Small intestine (tissue), 7 donors: ENCODE measurements around the gene HDAC4. TPM values are rescaled to one million over a fixed set of nuclear protein-coding genes. Genes with fewer than 3 reads are reported as not detected.

ENCODE experiments used
- DNase-seq, 2 donors: peaks; one replicate each; pipeline versions ENCODE4 v3.0.0 to v3.0.0-alpha.2; 2013
- FAIRE-seq: peaks from 2 replicates; lab custom pipeline; 2012; peaks lifted over from hg19 to GRCh38; lab: Jason Lieb, UNC
- H3K27ac ChIP-seq, 3 donors: one replicate each; pipeline ENCODE4 v1.5.1; 2013; ENCODE audit warnings: low read length in 2 of 3, mild to moderate bottlenecking in 2 of 3, control low read depth in 1 of 3, inconsistent platforms in 1 of 3, low read depth in 1 of 3, moderate library complexity in 1 of 3
- H3K27me3 ChIP-seq, 3 donors: one replicate each; pipeline ENCODE4 v1.6.1; 2013; ENCODE audit warnings: low read length in 3 of 3, inconsistent platforms in 1 of 3; ENCODE audit not compliant: control insufficient read depth in 3 of 3, insufficient read depth in 3 of 3
- H3K36me3 ChIP-seq, 3 donors: one replicate each; pipeline ENCODE4 v1.6.1; 2013; ENCODE audit warnings: low read length in 3 of 3, inconsistent platforms in 1 of 3, low read depth in 1 of 3, mild to moderate bottlenecking in 1 of 3, moderate library complexity in 1 of 3; ENCODE audit not compliant: control insufficient read depth in 3 of 3, insufficient read depth in 2 of 3
- H3K4me1 ChIP-seq, 3 donors: one replicate each; pipeline ENCODE4 v1.6.1; 2013; ENCODE audit warnings: low read length in 2 of 3, inconsistent platforms in 1 of 3, low read depth in 1 of 3, mild to moderate bottlenecking in 1 of 3, moderate library complexity in 1 of 3; ENCODE audit not compliant: control insufficient read depth in 3 of 3, insufficient read depth in 2 of 3
- H3K4me3 ChIP-seq, 3 donors: one replicate each; pipeline ENCODE4 v1.5.1; 2013; ENCODE audit warnings: low read length in 3 of 3, control low read depth in 1 of 3, inconsistent platforms in 1 of 3, low read depth in 1 of 3, mild to moderate bottlenecking in 1 of 3, moderate library complexity in 1 of 3
- H3K9me3 ChIP-seq, 2 donors: one replicate each; pipeline ENCODE4 v1.6.1; 2013; ENCODE audit warnings: low read depth in 1 of 2, low read length in 1 of 2; ENCODE audit not compliant: control insufficient read depth in 2 of 2, insufficient read depth in 1 of 2
- WGBS, 3 donors: extraction: QIAGEN DNeasy Blood & Tissue Kit; methylation state at CpG; one replicate each; pipeline ENCODE4 v1.1.7; 2013; 5-methylcytosine and 5-hydroxymethylcytosine counted together
- polyA plus RNA-seq, 4 donors: library from polyadenylated mRNA; stranded (reverse) in 3 of 4; unstranded in 1 of 4; fragments of 200-250 nt in 3 of 4; fragments of 120-200 nt in 1 of 4; gene quantifications; one replicate each; pipeline versions ENCODE4 v1.2.1 to v1.2.3, GENCODE V29; 2013
- donor health status: healthy with polysubstance abuse.
- donor health status: control.
- donor health status: control.
- donor health status: Bipolar disorder and iron deficiency.
- donor health status: healthy.

The HDAC4 gene
- polyA plus RNA-seq, 4 donors: 3.1 to 11.3 (median 5.9) TPM

DNA sequence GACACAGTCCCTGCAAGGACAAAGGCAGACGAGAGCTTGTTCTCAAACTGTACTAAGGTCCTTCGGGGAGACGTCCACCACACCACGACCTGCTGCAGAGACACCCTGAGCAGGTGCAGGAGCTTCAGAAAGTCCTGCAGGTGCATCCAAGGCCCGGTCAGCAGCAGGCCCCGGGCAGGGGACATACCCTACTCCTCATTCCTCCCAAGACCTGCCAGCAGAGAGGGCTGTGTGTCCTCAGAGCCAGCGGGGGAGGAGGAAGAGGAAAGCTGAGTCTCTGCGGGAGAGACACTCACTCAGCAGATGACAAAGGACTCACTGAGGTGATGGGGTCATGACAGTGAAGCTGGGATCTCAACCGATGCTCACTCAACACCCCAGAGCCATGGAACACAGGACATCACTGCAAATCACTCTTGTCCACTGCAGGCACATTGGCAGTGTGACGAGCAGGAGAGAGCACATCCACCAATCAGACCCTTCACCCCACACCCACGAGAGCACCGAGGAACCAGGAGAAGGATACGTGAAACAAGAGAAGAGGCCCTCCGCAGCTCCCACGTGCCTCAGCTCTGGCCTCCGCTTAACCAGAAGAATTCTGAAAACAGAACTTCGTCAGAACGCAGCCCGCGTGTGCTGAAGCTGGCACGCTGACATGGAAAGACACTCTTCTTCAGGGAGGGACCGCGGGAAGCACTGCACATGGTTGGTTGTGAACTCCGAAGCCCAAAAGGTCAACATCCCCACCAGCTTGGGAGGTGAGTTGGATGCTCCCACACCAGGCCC lies 9.3 kb downstream of the HDAC4 start:
- 86 to 91% (median 90%) methylated on average over 24 of the region's 24 CpGs for WGBS, 3 donors
- Histone ChIP-seq H3K27ac (no peak overlapping the region), H3K4me3 (no peak overlapping the region), H3K9me3 (no peaks in the 10 kb centered on the region), H3K4me1 (peaks cover 0 to 10% (median 0%) of the 10 kb centered on the region in 3 donors), H3K36me3 (peaks cover 0 to 35% (median 2%) of the 10 kb centered on the region in 3 donors), H3K27me3 (no peaks in the 10 kb centered on the region)
- DNase-seq: no peak
- FAIRE-seq: no peak

- H3K27me3 ChIP-seq: no peaks in the 10 kb centered on the region
- DNase-seq (no peak), FAIRE-seq (no peak)
- no peaks in the 10 kb centered on the region for H3K9me3 ChIP-seq
- 93 to 96% (median 94%) methylated on average over 26 of the region's 26 CpGs for WGBS, 3 donors
- no peak overlapping the region for H3K4me3 ChIP-seq
- H3K27ac ChIP-seq: no peak overlapping the region
- H3K4me1 ChIP-seq: peaks cover 0 to 10% (median 0%) of the 10 kb centered on the region in 3 donors
- H3K36me3 ChIP-seq: peaks cover 0 to 37% (median under 1%) of the 10 kb centered on the region in 3 donors
These were observed 10.1 kb downstream of the HDAC4 start for GRCh38 chr2:239390546-239391285.

GRCh38 chr2:239389414-239390329 lies 11.1 kb downstream of the HDAC4 start:
- 96 to 98% (median 97%) methylated on average over 23 of the region's 23 CpGs for WGBS, 3 donors
- Histone ChIP-seq H3K4me3 (no peak overlapping the region), H3K27me3 (no peaks in the 10 kb centered on the region), H3K36me3 (peaks cover 0 to 34% (median 0%) of the 10 kb centered on the region in 3 donors), H3K9me3 (no peaks in the 10 kb centered on the region), H3K4me1 (peaks cover 0 to 10% (median 0%) of the 10 kb centered on the region in 3 donors), H3K27ac (no peak overlapping the region)
- DNase-seq (no peak), FAIRE-seq (no peak)

GRCh38 chr2:239388236-239389151 lies 12.3 kb downstream of the HDAC4 start:
- DNase-seq (no peak), FAIRE-seq (no peak)
- H3K27me3 ChIP-seq: no peaks in the 10 kb centered on the region
- WGBS, 3 donors: 93 to 96% (median 94%) methylated on average over 15 to 20 of the region's 20 CpGs
- no peak overlapping the region for H3K4me3 ChIP-seq
- H3K36me3 ChIP-seq: peaks cover 0 to 35% (median 0%) of the 10 kb centered on the region in 3 donors
- H3K27ac ChIP-seq: no peak overlapping the region
- H3K9me3 ChIP-seq: no peaks in the 10 kb centered on the region
- peaks cover 0 to 5% (median 0%) of the 10 kb centered on the region in 3 donors for H3K4me1 ChIP-seq

DNA sequence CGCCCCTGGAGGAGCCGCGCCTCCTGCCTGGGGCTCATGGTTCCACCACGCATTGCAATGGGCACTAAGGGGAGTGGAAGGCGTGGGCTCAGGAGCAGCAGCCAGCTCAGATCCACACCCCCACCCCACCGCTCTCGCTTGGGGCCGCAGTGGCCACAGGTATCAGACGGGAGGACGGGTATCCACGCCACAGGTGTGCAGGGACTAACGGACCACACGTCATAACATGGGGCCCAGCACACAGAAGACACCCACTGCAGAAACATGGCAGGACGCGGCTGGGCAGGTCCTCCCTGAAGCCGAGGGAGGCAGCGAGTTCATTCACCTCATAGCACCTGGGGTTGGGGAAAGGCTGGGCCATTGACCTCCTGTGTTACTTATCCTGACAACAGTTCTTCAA lies 13.0 kb downstream of the HDAC4 start:
- Histone ChIP-seq H3K27ac (no peak overlapping the region), H3K9me3 (no peaks in the 10 kb centered on the region), H3K4me1 (no peaks in the 10 kb centered on the region), H3K4me3 (no peak overlapping the region), H3K27me3 (no peaks in the 10 kb centered on the region), H3K36me3 (peaks cover 0 to 41% (median 0%) of the 10 kb centered on the region in 3 donors)
- 93 to 97% (median 96%) methylated on average over 17 of the region's 17 CpGs for WGBS, 3 donors
- DNase-seq (no peak), FAIRE-seq (no peak)

DNA sequence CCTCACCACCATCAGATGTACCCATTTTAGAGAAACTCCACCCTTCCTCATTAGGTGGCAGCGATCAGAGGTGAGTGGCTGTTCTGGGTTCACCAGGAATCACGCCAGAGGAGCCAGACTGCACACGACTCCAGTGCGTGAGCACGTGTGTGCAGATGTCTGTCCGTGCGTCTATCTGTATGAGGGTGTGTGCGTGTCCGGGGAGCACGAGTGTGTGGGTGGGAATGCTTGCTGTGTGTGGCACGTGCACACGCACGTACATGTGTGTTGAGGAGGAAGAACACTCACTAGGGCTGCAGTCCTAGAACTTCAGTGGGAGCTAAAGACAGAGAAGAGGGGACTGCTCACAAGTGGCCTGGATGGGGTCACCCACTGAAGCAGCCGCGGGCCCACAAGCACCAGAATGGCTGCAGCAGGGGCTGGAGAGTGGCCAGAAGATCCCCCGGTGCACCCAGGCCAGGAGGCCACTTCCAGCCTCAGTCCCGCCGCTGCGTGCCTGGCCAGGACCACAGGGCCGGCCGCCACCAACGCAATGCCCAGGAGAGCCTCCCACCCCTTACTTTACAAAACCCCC lies 13.9 kb downstream of the HDAC4 start:
- H3K4me3 ChIP-seq: no peak overlapping the region
- DNase-seq (no peak), FAIRE-seq (no peak)
- H3K36me3 ChIP-seq: peaks cover 0 to 39% (median 0%) of the 10 kb centered on the region in 3 donors
- 91 to 97% (median 94%) methylated on average over 22 of the region's 22 CpGs for WGBS, 3 donors
- H3K9me3 ChIP-seq: no peaks in the 10 kb centered on the region
- H3K27me3 ChIP-seq: no peaks in the 10 kb centered on the region
- no peaks in the 10 kb centered on the region for H3K4me1 ChIP-seq
- no peak overlapping the region for H3K27ac ChIP-seq

DNA sequence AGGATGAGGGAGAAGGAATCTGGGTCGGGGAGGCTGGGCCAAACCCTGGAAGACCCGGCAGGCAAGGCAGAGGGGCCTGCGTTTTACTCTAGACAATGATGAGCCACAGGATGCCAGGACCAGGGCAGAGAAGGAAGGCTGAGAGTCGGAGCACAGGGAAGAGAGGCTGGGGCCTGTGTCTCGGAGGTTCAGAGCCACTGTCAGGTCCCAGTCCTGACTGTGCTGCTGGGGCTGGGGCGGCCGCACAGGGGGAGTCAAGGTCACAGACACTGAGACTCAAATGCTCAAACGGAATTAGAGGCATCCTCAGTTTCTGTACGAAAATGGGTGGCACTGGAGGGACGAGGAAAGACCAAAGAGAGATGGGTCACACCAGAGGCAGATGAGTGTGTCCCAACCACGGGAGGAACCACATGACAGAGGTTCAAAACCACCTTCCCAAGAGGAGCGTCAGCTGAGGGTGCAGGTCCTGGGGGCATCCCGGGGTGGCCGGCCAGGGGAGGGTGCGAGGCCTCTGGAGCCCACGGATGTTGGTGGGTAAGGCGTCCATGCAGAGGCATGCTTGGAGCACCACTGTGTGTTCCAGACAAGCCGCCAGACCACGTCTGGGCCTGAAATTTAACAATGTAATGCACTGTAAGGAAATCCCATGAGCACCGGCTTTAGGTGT lies 14.7 kb downstream of the HDAC4 start:
- FAIRE-seq: no peak
- Histone ChIP-seq H3K36me3 (peaks cover 0 to 34% (median 0%) of the 10 kb centered on the region in 3 donors), H3K27me3 (no peaks in the 10 kb centered on the region), H3K27ac (no peak overlapping the region), H3K4me1 (no peaks in the 10 kb centered on the region), H3K4me3 (no peak overlapping the region), H3K9me3 (no peaks in the 10 kb centered on the region)
- WGBS, 3 donors: 88 to 92% (median 88%) methylated on average over 20 of the region's 20 CpGs
- no peak for DNase-seq
